DOHH2 (cell line): ENCODE measurements around the gene PROZ.

Source experiments
- H3F3A ChIP-seq: fragments of 200-600 bp; sonication (generic), shearing (Covaris generic); 2 replicates; pipeline ENCODE4 v1.6.0; 2016; ENCODE audit warnings: antibody characterized with exemption, mild to moderate bottlenecking; ENCODE audit not compliant: control insufficient read depth, insufficient read depth
- H3K27ac ChIP-seq: fragments of 200-600 bp; sonication (generic); 2 replicates; pipeline ENCODE4 v1.5.1; 2014; ENCODE audit warnings: low read depth, mild to moderate bottlenecking, low read length, moderate library complexity
- H3K27me3 ChIP-seq: fragments of 200-600 bp; sonication (generic); 2 replicates; pipeline ENCODE4 v1.6.1; 2014; ENCODE audit warnings: mild to moderate bottlenecking, low read length, mixed read lengths; ENCODE audit not compliant: control insufficient read depth
- H3K36me3 ChIP-seq: fragments of 200-600 bp; sonication (generic); 2 replicates; pipeline ENCODE4 v1.6.1; 2014; ENCODE audit warnings: mild to moderate bottlenecking, low read length, moderate library complexity, mixed read lengths; ENCODE audit not compliant: control insufficient read depth
- H3K4me1 ChIP-seq: fragments of 200-600 bp; sonication (generic); 2 replicates; pipeline ENCODE4 v1.6.1; 2014; ENCODE audit warnings: mild to moderate bottlenecking, low read length, mixed read lengths; ENCODE audit not compliant: control insufficient read depth
- H3K4me2 ChIP-seq: fragments of 200-600 bp; sonication (generic); 2 replicates; pipeline ENCODE4 v1.6.0; 2014; ENCODE audit warnings: mild to moderate bottlenecking, low read length, moderate library complexity
- H3K4me3 ChIP-seq: fragments of 200-600 bp; sonication (generic); 2 replicates; pipeline ENCODE4 v1.5.1; 2014; ENCODE audit warnings: mild to moderate bottlenecking, low read length, mixed read lengths
- H3K79me2 ChIP-seq: fragments of 200-600 bp; sonication (generic); 2 replicates; pipeline ENCODE4 v1.6.1; 2014; ENCODE audit warnings: mild to moderate bottlenecking, low read length, mixed read lengths; ENCODE audit not compliant: control insufficient read depth
- H3K9me2 ChIP-seq: fragments of 200-600 bp; sonication (generic); replicated peaks from 2 replicates; pipeline ENCODE4 v1.6.1; 2014; ENCODE audit warnings: mild to moderate bottlenecking, low read length, mixed read lengths; ENCODE audit not compliant: control insufficient read depth
- H3K9me3 ChIP-seq: fragments of 200-600 bp; sonication (generic); 2 replicates; pipeline ENCODE4 v1.6.1; 2014; ENCODE audit warnings: antibody characterized with exemption, low read length, mixed read lengths; ENCODE audit not compliant: control insufficient read depth, insufficient read depth
- H4K20me1 ChIP-seq: fragments of 200-600 bp; sonication (generic); 2 replicates; pipeline ENCODE4 v1.6.0; 2014; ENCODE audit warnings: low read depth, mild to moderate bottlenecking, antibody characterized with exemption, low read length, moderate library complexity; ENCODE audit not compliant: control insufficient read depth, insufficient read depth
- CTCF ChIP-seq: fragments of 200-600 bp; sonication (generic); IDR thresholded peaks from one replicate; pipeline ENCODE4 v1.5.1; 2014; ENCODE audit warnings: antibody characterized with exemption, mild to moderate bottlenecking, low read depth, low read length; ENCODE audit not compliant: poor library complexity, severe bottlenecking
- EZH2phosphoT487 ChIP-seq: fragments of 200-600 bp; sonication (generic); IDR thresholded peaks from 2 replicates; pipeline ENCODE4 v1.6.1; 2017; ENCODE audit warnings: borderline replicate concordance, mild to moderate bottlenecking, antibody characterized with exemption, low read length, moderate library complexity, mixed read lengths

Gene PROZ

GRCh38 chr13:113166681-113167080, 8.2 kb downstream of the PROZ start:
- H3K27me3 ChIP-seq, result no peaks in the 10 kb centered on the region
- peaks cover 23% of the 10 kb centered on the region for H3K36me3 ChIP-seq
- no peak overlapping the region for H3K27ac ChIP-seq
- TF ChIP-seq EZH2phosphoT487 (no peak), CTCF (no peak)
- H3F3A ChIP-seq, result peaks cover 8% of the 10 kb centered on the region
- no peaks in the 10 kb centered on the region for H3K9me2 ChIP-seq
- no peaks in the 10 kb centered on the region for H3K9me3 ChIP-seq
- H3K79me2 ChIP-seq, result no peaks in the 10 kb centered on the region
- H3K4me2 ChIP-seq, result no peak overlapping the region
- peaks cover 9% of the 10 kb centered on the region for H3K4me1 ChIP-seq
- no peaks in the 10 kb centered on the region for H4K20me1 ChIP-seq
- no peak overlapping the region for H3K4me3 ChIP-seq

- Histone ChIP-seq H3K36me3 (peaks cover 27% of the 10 kb centered on the region), H3K9me2 (no peaks in the 10 kb centered on the region), H3K4me1 (peaks cover 9% of the 10 kb centered on the region), H4K20me1 (no peaks in the 10 kb centered on the region), H3K79me2 (no peaks in the 10 kb centered on the region), H3K4me2 (no peak overlapping the region), H3F3A (peaks cover 8% of the 10 kb centered on the region), H3K27me3 (no peaks in the 10 kb centered on the region), H3K27ac (no peak overlapping the region), H3K9me3 (no peaks in the 10 kb centered on the region), H3K4me3 (no peak overlapping the region)
- TF ChIP-seq CTCF (no peak), EZH2phosphoT487 (no peak)
Observed at GRCh38 chr13:113167155-113167554, 8.7 kb downstream of the PROZ start.

DNA sequence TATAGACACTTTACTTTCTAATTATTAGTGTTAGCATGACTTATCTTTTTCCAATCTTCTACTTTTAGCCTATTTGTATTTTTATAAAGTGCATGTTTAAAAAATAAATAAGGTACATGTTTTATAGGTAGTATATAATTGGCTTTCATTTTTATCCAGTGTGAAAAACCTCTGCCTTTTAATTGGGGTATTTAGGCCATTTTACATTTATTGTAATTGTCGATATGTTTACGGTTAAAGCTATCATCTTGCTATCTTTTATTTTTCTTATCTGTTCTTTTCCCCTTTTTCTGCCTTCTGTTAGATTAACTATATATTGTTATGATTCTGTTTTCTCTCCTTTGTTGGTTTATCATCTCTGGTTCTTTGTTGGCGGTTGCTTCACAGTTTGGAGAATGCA, 9.1 kb downstream of the PROZ start:
- TF ChIP-seq CTCF, result no peak
- no peak for TF ChIP-seq EZH2phosphoT487
- Histone ChIP-seq H3K79me2 (no peaks in the 10 kb centered on the region), H3K4me2 (no peak overlapping the region), H4K20me1 (no peaks in the 10 kb centered on the region), H3K4me3 (no peak overlapping the region), H3K4me1 (peaks cover 7% of the 10 kb centered on the region), H3K36me3 (peaks cover 31% of the 10 kb centered on the region), H3K27me3 (no peaks in the 10 kb centered on the region), H3K9me3 (no peaks in the 10 kb centered on the region), H3K27ac (no peak overlapping the region), H3K9me2 (no peaks in the 10 kb centered on the region), H3F3A (peaks cover 8% of the 10 kb centered on the region)

DNA sequence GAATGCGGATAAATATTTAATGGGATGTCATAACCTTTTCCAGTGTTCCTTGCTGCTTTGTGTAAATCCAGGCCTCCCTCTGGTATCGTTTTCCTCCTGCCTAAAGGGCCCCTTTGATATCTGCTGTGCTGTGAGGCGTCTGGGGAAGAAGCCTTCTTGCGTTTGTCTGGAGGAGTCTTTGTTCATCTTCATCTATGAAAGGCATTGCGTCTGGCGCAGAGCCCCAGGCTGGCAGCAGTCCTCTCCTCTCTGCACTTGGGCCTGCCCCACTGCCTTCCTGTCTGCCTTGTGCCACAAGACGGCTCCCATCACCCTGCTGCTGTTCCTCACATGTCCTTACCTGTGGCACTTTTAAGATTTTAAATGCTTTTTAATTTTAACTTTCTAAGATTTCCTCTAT, 9.8 kb downstream of the PROZ start:
- no peaks in the 10 kb centered on the region for H3K9me3 ChIP-seq
- no peaks in the 10 kb centered on the region for H4K20me1 ChIP-seq
- no peak overlapping the region for H3K27ac ChIP-seq
- peaks cover 8% of the 10 kb centered on the region for H3F3A ChIP-seq
- peaks cover 31% of the 10 kb centered on the region for H3K36me3 ChIP-seq
- no peak overlapping the region for H3K4me3 ChIP-seq
- no peak for TF ChIP-seq CTCF
- no peak overlapping the region for H3K4me2 ChIP-seq
- no peaks in the 10 kb centered on the region for H3K79me2 ChIP-seq
- no peaks in the 10 kb centered on the region for H3K27me3 ChIP-seq
- no peaks in the 10 kb centered on the region for H3K9me2 ChIP-seq
- H3K4me1 ChIP-seq, result peaks cover under 1% of the 10 kb centered on the region
